Brain microvascular endothelial cell (primary cell): ENCODE measurements around the gene SMIM31.

Source experiments
- DNase-seq: peaks from one replicate; pipeline ENCODE4 v3.0.0-alpha.2; 2020
- H3K27ac ChIP-seq: fragments of 250-450 bp; sonication (Bioruptor Pico); 2 replicates; pipeline ENCODE4 v1.5.1; 2020; ENCODE audit warnings: mild to moderate bottlenecking, moderate library complexity
- H3K27me3 ChIP-seq: fragments of 250-450 bp; sonication (Bioruptor Pico); replicated peaks from 2 replicates; pipeline ENCODE4 v1.5.1; 2020; ENCODE audit warnings: mild to moderate bottlenecking
- H3K36me3 ChIP-seq: fragments of 250-450 bp; sonication (Bioruptor Pico); replicated peaks from 2 replicates; pipeline ENCODE4 v1.5.1; 2020; ENCODE audit warnings: mild to moderate bottlenecking
- H3K4me3 ChIP-seq: 2 replicates; pipeline ENCODE4 v1.5.1; 2011; ENCODE audit warnings: low read depth, mild to moderate bottlenecking, control low read depth, low read length, moderate library complexity
- in situ Hi-C: cut with HindIII; loops from 2 replicates; pipeline ENCODE4 v1.10.0; 2017; ENCODE audit warnings: low sequenced_read_pairs, low pct_ligation_motif_present
- TF ChIP-seq, protein P1 (sequence below): IDR thresholded peaks from 2 replicates; pipeline ENCODE4 v1.5.1; 2011; ENCODE audit warnings: low read depth, mild to moderate bottlenecking, moderate library complexity, low read length, control low read depth, inconsistent platforms; ENCODE audit errors: missing control alignments

The SMIM31 gene

DNA sequence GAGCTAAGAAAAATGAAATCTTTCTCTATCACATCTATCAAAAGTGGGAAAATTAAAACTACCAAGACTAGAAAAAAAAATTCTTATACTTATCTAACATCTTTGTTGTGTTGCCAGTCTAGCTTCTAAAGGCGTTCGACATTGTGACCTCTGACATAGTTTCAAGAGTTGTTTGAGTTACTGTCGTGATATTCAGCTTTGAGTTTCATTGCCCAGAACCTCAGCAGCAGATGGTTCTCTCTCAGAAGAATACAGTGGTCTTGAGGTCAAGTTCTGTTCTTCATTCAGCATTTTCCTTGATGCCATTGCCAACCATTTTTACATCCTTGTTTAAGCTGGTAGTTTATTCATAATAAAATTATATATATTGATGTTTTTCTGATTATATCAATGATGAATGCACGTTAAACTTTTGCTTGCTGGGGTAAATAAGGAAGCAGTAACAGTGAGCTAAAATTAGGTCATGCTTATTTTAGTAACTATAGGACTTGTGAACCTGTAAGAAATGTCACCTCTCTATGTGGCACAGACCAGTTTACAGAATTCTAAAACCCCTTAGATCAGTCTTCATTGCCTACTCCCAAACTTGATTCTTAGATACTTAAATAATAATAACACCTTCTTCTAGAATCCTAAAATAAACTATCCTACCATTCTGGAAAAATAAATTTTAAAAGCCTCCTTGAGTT lies 23.1 kb upstream of the SMIM31 start:
- Histone ChIP-seq H3K36me3 (no peaks in the 10 kb centered on the region), H3K4me3 (no peak overlapping the region), H3K27me3 (no peaks in the 10 kb centered on the region), H3K27ac (no peak overlapping the region)
- in situ Hi-C loops: loop anchor here (25.0 kb wide), 1 partner anchor 1169 kb away; no protein-coding TSS in a partner anchor
- TF ChIP-seq, protein P1, sequence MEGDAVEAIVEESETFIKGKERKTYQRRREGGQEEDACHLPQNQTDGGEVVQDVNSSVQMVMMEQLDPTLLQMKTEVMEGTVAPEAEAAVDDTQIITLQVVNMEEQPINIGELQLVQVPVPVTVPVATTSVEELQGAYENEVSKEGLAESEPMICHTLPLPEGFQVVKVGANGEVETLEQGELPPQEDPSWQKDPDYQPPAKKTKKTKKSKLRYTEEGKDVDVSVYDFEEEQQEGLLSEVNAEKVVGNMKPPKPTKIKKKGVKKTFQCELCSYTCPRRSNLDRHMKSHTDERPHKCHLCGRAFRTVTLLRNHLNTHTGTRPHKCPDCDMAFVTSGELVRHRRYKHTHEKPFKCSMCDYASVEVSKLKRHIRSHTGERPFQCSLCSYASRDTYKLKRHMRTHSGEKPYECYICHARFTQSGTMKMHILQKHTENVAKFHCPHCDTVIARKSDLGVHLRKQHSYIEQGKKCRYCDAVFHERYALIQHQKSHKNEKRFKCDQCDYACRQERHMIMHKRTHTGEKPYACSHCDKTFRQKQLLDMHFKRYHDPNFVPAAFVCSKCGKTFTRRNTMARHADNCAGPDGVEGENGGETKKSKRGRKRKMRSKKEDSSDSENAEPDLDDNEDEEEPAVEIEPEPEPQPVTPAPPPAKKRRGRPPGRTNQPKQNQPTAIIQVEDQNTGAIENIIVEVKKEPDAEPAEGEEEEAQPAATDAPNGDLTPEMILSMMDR: no peak
- DNase-seq: no peak

DNA sequence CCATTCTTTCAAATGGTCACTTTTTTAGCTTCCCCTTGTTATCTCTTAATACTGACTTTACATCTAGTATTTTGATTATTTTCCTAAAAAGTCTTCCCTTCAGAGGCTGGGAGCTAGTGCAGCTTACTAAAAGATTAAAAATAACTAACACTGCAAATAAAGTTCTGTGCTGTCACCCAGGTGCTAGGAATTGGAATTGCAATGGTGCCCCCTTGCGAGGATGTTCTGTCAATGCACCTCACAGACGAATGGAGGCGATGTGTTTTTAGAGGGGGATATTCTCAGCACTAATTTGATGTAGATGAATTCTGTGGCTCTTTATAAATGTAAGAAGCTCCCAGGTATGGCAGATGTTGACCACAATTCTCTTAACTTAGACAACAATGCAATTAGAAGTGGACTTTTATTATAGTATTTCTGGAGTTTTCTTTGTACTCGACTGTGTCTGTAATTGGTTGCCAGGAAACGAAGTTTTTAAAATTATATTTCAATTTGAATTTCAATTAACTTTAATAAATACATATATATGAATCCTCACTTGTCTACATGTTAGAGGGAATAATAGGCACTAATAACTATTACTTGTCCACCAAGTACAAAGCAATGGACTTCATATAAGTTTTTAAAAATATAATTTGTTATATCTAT lies 22.0 kb upstream of the SMIM31 start:
- DNase-seq: peak; percentile 49

DNA sequence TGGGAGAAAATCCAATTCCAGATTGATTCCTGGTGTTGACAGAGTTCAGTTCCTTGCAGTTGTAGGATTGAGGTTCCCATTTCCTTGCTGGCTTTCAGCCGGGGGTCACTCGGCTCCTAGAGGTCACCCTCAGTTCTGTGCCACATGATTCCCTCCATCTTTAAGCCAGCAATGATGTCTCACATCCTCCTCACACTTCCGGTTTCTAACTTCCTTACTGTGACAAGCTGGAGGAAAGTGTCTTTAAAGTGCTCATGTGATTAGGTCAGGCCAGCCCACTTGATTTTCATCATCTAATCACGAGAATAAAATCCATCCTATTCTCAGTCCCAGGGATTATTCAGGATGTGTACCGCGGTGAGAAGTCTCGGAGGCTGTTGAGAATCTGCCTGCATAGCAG lies 19.4 kb upstream of the SMIM31 start:
- Histone ChIP-seq H3K4me3 (no peak overlapping the region), H3K36me3 (no peaks in the 10 kb centered on the region), H3K27me3 (no peaks in the 10 kb centered on the region), H3K27ac (no peak overlapping the region)
- TF ChIP-seq, protein P1: no peak
- in situ Hi-C loops: loop anchor here (25.0 kb wide), 1 partner anchor 1172 kb away; no protein-coding TSS in a partner anchor
- no peak for DNase-seq

More for the DNA sequence above, 22.0 kb upstream of the SMIM31 start:
- H3K36me3 ChIP-seq: no peaks in the 10 kb centered on the region
- TF ChIP-seq, protein P1: peak; percentile 91
- no peak overlapping the region for H3K4me3 ChIP-seq
- in situ Hi-C loops: loop anchor here (25.0 kb wide), 1 partner anchor 1170 kb away; no protein-coding TSS in a partner anchor
- no peak overlapping the region for H3K27ac ChIP-seq
- H3K27me3 ChIP-seq: no peaks in the 10 kb centered on the region

DNA sequence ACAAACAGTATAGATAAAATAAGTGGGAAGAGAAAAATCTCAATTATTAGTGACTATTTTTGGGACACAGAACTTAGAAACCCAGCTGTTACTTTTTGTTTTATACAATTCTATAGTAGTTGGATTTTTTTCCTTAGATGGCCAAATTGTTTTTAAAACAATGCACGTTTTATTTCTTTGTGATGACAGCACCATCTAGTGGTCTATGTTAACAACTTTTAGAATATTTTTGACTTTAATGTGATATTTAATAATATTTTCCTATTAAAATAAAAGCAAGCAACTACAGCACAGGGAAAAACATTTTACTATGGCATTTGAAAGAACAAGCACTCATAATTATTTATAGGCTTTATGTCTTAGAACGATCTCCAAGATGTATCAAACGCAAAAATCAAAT lies 5.6 kb upstream of the SMIM31 start:
- no peak overlapping the region for H3K27ac ChIP-seq
- TF ChIP-seq, protein P1: peak; percentile 6
- H3K27me3 ChIP-seq: no peaks in the 10 kb centered on the region
- H3K4me3 ChIP-seq: no peak overlapping the region
- no peak for DNase-seq
- in situ Hi-C loops: loop anchor here (25.0 kb wide), 1 partner anchor 1186 kb away; no protein-coding TSS in a partner anchor
- no peaks in the 10 kb centered on the region for H3K36me3 ChIP-seq

DNA sequence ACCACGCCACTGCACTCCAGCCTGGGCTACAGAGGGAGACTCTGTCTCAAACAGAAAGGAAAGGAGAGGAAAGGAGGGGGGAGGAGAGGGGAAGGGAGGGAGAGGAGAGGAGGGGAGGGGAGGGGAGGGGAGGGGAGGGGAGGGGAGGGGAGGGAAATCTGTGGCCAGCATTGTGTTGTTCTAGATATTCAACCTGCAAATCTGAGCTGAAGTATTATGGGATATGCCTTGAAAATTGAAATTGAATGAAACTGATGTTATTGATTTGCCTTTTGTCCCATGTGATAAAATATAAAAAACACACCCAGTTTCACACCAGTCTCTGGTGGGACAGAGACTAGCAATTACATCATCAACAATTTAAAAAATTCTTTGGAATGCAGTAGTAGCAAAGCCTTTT lies 1.5 kb downstream of the SMIM31 start:
- H3K36me3 ChIP-seq: no peaks in the 10 kb centered on the region
- H3K4me3 ChIP-seq: no peak overlapping the region
- no peak for DNase-seq
- in situ Hi-C loops: no loop called here
- no peak overlapping the region for H3K27ac ChIP-seq
- H3K27me3 ChIP-seq: no peaks in the 10 kb centered on the region
- TF ChIP-seq, protein P1: no peak
